ENCODE results near the gene OXGR1.

- TF ChIP-seq, protein P1, sequence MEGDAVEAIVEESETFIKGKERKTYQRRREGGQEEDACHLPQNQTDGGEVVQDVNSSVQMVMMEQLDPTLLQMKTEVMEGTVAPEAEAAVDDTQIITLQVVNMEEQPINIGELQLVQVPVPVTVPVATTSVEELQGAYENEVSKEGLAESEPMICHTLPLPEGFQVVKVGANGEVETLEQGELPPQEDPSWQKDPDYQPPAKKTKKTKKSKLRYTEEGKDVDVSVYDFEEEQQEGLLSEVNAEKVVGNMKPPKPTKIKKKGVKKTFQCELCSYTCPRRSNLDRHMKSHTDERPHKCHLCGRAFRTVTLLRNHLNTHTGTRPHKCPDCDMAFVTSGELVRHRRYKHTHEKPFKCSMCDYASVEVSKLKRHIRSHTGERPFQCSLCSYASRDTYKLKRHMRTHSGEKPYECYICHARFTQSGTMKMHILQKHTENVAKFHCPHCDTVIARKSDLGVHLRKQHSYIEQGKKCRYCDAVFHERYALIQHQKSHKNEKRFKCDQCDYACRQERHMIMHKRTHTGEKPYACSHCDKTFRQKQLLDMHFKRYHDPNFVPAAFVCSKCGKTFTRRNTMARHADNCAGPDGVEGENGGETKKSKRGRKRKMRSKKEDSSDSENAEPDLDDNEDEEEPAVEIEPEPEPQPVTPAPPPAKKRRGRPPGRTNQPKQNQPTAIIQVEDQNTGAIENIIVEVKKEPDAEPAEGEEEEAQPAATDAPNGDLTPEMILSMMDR (IDR thresholded peaks at IDR 0.05; ENCODE audit: low read length): no peak
- TF ChIP-seq EZH2phosphoT487 (IDR thresholded peaks at IDR 0.05; ENCODE audit: low read length): no peak
These were observed 53.3 kb downstream of the OXGR1 start for GRCh38 chr13:96940961-96941360.

Measured in MM.1S (cell line).